Natural killer cell treated with Interleukin-12 subunit alpha and Interleukin-12 subunit beta and Interleukin-15 and Interleukin-18, amount 100 ng/mL, for 72 hours (primary cell): ENCODE results near the gene ORC3. TPM values are rescaled to one million over a fixed set of nuclear protein-coding genes. Genes with fewer than 3 reads are reported as not detected.

ENCODE experiments used
- ATAC-seq, 2 donors: fragments of 150-1000 bp; cut with Tn5 transposase in 1 of 2; sonication (Bioruptor Pico), chemical (Tn5 transposase) in 1 of 2; 2 replicates each; pipeline ENCODE4 v1.10.0; 2021
- DNase-seq: peaks from one replicate; pipeline ENCODE4 v3.0.0; 2022; ENCODE audit warnings: low spot score
- H3K27ac Mint-ChIP-seq, 2 donors: 1 replicate in 1 of 2; 2 replicates in 1 of 2; pipeline ENCODE4 v1.8.0; 2022; ENCODE audit warnings: mixed read lengths in 2 of 2, mild to moderate bottlenecking in 1 of 2, moderate library complexity in 1 of 2
- H3K27me3 Mint-ChIP-seq, 2 donors: 1 replicate in 1 of 2; 2 replicates in 1 of 2; pipeline ENCODE4 v1.8.0; 2022; ENCODE audit warnings: mixed read lengths in 2 of 2
- H3K36me3 Mint-ChIP-seq: one replicate; pipeline ENCODE4 v1.8.0; 2022; ENCODE audit warnings: mixed read lengths
- H3K4me1 Mint-ChIP-seq, 2 donors: 1 replicate in 1 of 2; 2 replicates in 1 of 2; pipeline ENCODE4 v1.8.0; 2022; ENCODE audit warnings: low read depth in 2 of 2, mixed read lengths in 2 of 2, mild to moderate bottlenecking in 1 of 2
- H3K4me3 Mint-ChIP-seq: one replicate; pipeline ENCODE4 v1.8.0; 2022; ENCODE audit warnings: mixed read lengths
- H3K9me3 Mint-ChIP-seq: 2 replicates; pipeline ENCODE4 v1.8.0; 2022; ENCODE audit warnings: mixed read lengths
- total RNA-seq, 2 donors: library from RNA; stranded (reverse); gene quantifications; one replicate each; pipeline ENCODE4 v1.2.3, GENCODE V29; 2022

ORC3 gene
- total RNA-seq = 10 to 100 TPM; 24.6 to 30.9 TPM

GRCh38 chr6:87589693-87590416 lies at the start of gene ORC3, which contains the start of gene RARS2:
Gene ORC3, plus strand, starts transcription at chr6:87590135. Its CDS starts 34 bp downstream, at chr6:87590169.
Gene RARS2, minus strand, starts transcription at chr6:87589987. Its CDS starts 30 bp downstream, at chr6:87589957.
- H3K4me1 Mint-ChIP-seq = peaks cover 37 to 57% of the 10 kb centered on the region in 2 donors
- peak within 1 kb of the TSS; percentile 92 for H3K4me3 Mint-ChIP-seq
- peak within 1 kb of the TSS; percentile 83 to 98 for H3K27ac Mint-ChIP-seq
- H3K9me3 Mint-ChIP-seq = no peaks in the 10 kb centered on the region
- H3K36me3 Mint-ChIP-seq = peaks cover 5% of the 10 kb centered on the region
- H3K27me3 Mint-ChIP-seq = no peaks in the 10 kb centered on the region
- ATAC-seq = peak; percentile 100
- DNase-seq = peak; percentile 96

GRCh38 chr6:87540539-87540938 lies 49.4 kb upstream of the ORC3 start:
- no peaks in the 10 kb centered on the region for H3K27me3 Mint-ChIP-seq
- peaks cover 0 to 4% of the 10 kb centered on the region in 2 donors for H3K4me1 Mint-ChIP-seq
- H3K4me3 Mint-ChIP-seq = no peak overlapping the region
- no peak for DNase-seq
- peaks cover 23% of the 10 kb centered on the region for H3K36me3 Mint-ChIP-seq
- H3K27ac Mint-ChIP-seq = no peak overlapping the region
- H3K9me3 Mint-ChIP-seq = no peaks in the 10 kb centered on the region
- ATAC-seq = no peak

GRCh38 chr6:87541041-87541440 lies 48.9 kb upstream of the ORC3 start:
- DNase-seq = no peak
- no peak for ATAC-seq
- peaks cover 0 to 4% of the 10 kb centered on the region in 2 donors for H3K4me1 Mint-ChIP-seq
- no peak overlapping the region for H3K4me3 Mint-ChIP-seq
- H3K9me3 Mint-ChIP-seq = no peaks in the 10 kb centered on the region
- H3K36me3 Mint-ChIP-seq = peaks cover 25% of the 10 kb centered on the region
- H3K27me3 Mint-ChIP-seq = no peaks in the 10 kb centered on the region
- H3K27ac Mint-ChIP-seq = no peak overlapping the region

- Mint-ChIP-seq H3K36me3 (peaks cover 28% of the 10 kb centered on the region), H3K27me3 (no peaks in the 10 kb centered on the region), H3K27ac (no peak overlapping the region), H3K4me3 (no peak overlapping the region), H3K4me1 (peaks cover 0 to 4% of the 10 kb centered on the region in 2 donors), H3K9me3 (no peaks in the 10 kb centered on the region)
- DNase-seq (no peak), ATAC-seq (no peak)
These were observed 48.2 kb upstream of the ORC3 start for GRCh38 chr6:87541744-87542143.

- peaks cover 28% of the 10 kb centered on the region for H3K36me3 Mint-ChIP-seq
- peaks cover 0 to 2% of the 10 kb centered on the region in 2 donors for H3K4me1 Mint-ChIP-seq
These were observed 46.0 kb upstream of the ORC3 start for GRCh38 chr6:87543696-87544473.

GRCh38 chr6:87544474-87544735 lies 45.5 kb upstream of the ORC3 start:
- H3K4me3 Mint-ChIP-seq = no peak overlapping the region
- H3K27me3 Mint-ChIP-seq = no peaks in the 10 kb centered on the region
- H3K36me3 Mint-ChIP-seq = peaks cover 25% of the 10 kb centered on the region
- peaks cover 0 to 2% of the 10 kb centered on the region in 2 donors for H3K4me1 Mint-ChIP-seq
- H3K27ac Mint-ChIP-seq = no peak overlapping the region
- no peak for ATAC-seq
- no peak for DNase-seq
- no peaks in the 10 kb centered on the region for H3K9me3 Mint-ChIP-seq

More at GRCh38 chr6:87543696-87544473, 46.0 kb upstream of the ORC3 start:
- no peaks in the 10 kb centered on the region for H3K27me3 Mint-ChIP-seq
- no peaks in the 10 kb centered on the region for H3K9me3 Mint-ChIP-seq
- ATAC-seq (no peak), DNase-seq (no peak)
- H3K4me3 Mint-ChIP-seq = no peak overlapping the region
- H3K27ac Mint-ChIP-seq = no peak overlapping the region

GRCh38 chr6:87551799-87552198 lies 38.1 kb upstream of the ORC3 start:
- ATAC-seq = no peak
- Mint-ChIP-seq H3K9me3 (no peaks in the 10 kb centered on the region), H3K27me3 (no peaks in the 10 kb centered on the region), H3K4me3 (no peak overlapping the region), H3K36me3 (peaks cover 23% of the 10 kb centered on the region), H3K4me1 (peaks cover 0 to 3% of the 10 kb centered on the region in 2 donors), H3K27ac (peak overlapping the region in 1 of 2 donors; percentile 14)
- DNase-seq = no peak

- Mint-ChIP-seq H3K9me3 (no peaks in the 10 kb centered on the region), H3K27ac (no peak overlapping the region), H3K4me3 (no peak overlapping the region), H3K36me3 (peaks cover 25% of the 10 kb centered on the region), H3K27me3 (no peaks in the 10 kb centered on the region), H3K4me1 (peaks cover 0 to 5% of the 10 kb centered on the region in 2 donors)
- DNase-seq (no peak), ATAC-seq (no peak)
These were observed 36.7 kb upstream of the ORC3 start for GRCh38 chr6:87553159-87553765.

GRCh38 chr6:87555506-87555905 lies 34.4 kb upstream of the ORC3 start:
- Mint-ChIP-seq H3K36me3 (peaks cover 27% of the 10 kb centered on the region), H3K27me3 (no peaks in the 10 kb centered on the region), H3K4me1 (peaks cover 0 to 6% of the 10 kb centered on the region in 2 donors), H3K27ac (no peak overlapping the region), H3K4me3 (no peak overlapping the region), H3K9me3 (no peaks in the 10 kb centered on the region)
- DNase-seq (no peak), ATAC-seq (no peak)

GRCh38 chr6:87558446-87558845 lies 31.5 kb upstream of the ORC3 start:
- peaks cover 24% of the 10 kb centered on the region for H3K36me3 Mint-ChIP-seq

GRCh38 chr6:87561017-87561416 lies 28.9 kb upstream of the ORC3 start:
- no peaks in the 10 kb centered on the region for H3K9me3 Mint-ChIP-seq
- peaks cover 19% of the 10 kb centered on the region for H3K36me3 Mint-ChIP-seq
- H3K27me3 Mint-ChIP-seq = no peaks in the 10 kb centered on the region
- no peak overlapping the region for H3K4me3 Mint-ChIP-seq
- no peak overlapping the region for H3K27ac Mint-ChIP-seq
- ATAC-seq (no peak), DNase-seq (no peak)
- peaks cover 0 to 7% of the 10 kb centered on the region in 2 donors for H3K4me1 Mint-ChIP-seq

More at GRCh38 chr6:87558446-87558845, 31.5 kb upstream of the ORC3 start:
- Mint-ChIP-seq H3K4me3 (no peak overlapping the region), H3K27me3 (no peaks in the 10 kb centered on the region), H3K9me3 (no peaks in the 10 kb centered on the region), H3K27ac (no peak overlapping the region), H3K4me1 (peaks cover 0 to 3% of the 10 kb centered on the region in 2 donors)
- no peak for DNase-seq
- ATAC-seq = no peak

- Mint-ChIP-seq H3K36me3 (peaks cover 16% of the 10 kb centered on the region), H3K27me3 (no peaks in the 10 kb centered on the region), H3K9me3 (no peaks in the 10 kb centered on the region), H3K27ac (no peak overlapping the region), H3K4me1 (peaks cover 29 to 40% of the 10 kb centered on the region in 2 donors), H3K4me3 (no peak overlapping the region)
- DNase-seq (no peak), ATAC-seq (no peak)
These were observed 17.9 kb upstream of the ORC3 start for GRCh38 chr6:87572021-87572420.

- no peak overlapping the region for H3K27ac Mint-ChIP-seq
- H3K4me1 Mint-ChIP-seq = peaks cover 29 to 40% of the 10 kb centered on the region in 2 donors
- DNase-seq (no peak), ATAC-seq (no peak)
- no peaks in the 10 kb centered on the region for H3K9me3 Mint-ChIP-seq
- H3K4me3 Mint-ChIP-seq = peak overlapping the region; percentile 23
- H3K36me3 Mint-ChIP-seq = peaks cover 16% of the 10 kb centered on the region
- no peaks in the 10 kb centered on the region for H3K27me3 Mint-ChIP-seq
These were observed 17.1 kb upstream of the ORC3 start for GRCh38 chr6:87572883-87573282.
